Measurements from ENCODE around the gene TKTL1. TPM values are rescaled to one million over a fixed set of nuclear protein-coding genes. Genes with fewer than 3 reads are reported as not detected.
"Not testable (repeated sequence)": the region's sequence is repeated elsewhere in the genome, so short reads cannot be mapped to it uniquely, and the experiment has no call there.

TKTL1 gene
- total and polyA plus RNA-seq, 2 experiments from 2014 or later = 0.52 TPM; not detected in 1

GRCh38 chrX:154298312-154298711 lies 2.7 kb downstream of the TKTL1 start:
- TF ChIP-seq EZH2phosphoT487 (IDR thresholded peaks at IDR 0.05; ENCODE audit: low read depth, severe bottlenecking, unreplicated experiment) (no peak), CTCF (IDR thresholded peaks at IDR 0.05; ENCODE audit: poor library complexity) (no peak), EZH2 (IDR thresholded peaks at IDR 0.05; ENCODE audit: borderline replicate concordance) (no peak)
- no peaks in the 10 kb centered on the region for H3K27me3 ChIP-seq
- no peaks in the 10 kb centered on the region for H4K20me1 ChIP-seq (ENCODE audit: insufficient read depth, poor library complexity, severe bottlenecking)
- H3K9me3 ChIP-seq (ENCODE audit: low read depth) = no peaks in the 10 kb centered on the region
- no peak for DNase-seq (ENCODE audit: low spot score)
- H3K4me2 ChIP-seq = no peak overlapping the region
- no peak overlapping the region for H2AFZ ChIP-seq
- no peak overlapping the region for H3K4me3 ChIP-seq
- no peaks in the 10 kb centered on the region for H3K4me1 ChIP-seq (ENCODE audit: insufficient read depth)
- H3K9me2 ChIP-seq (replicated peaks; ENCODE audit: insufficient read depth) = no peaks in the 10 kb centered on the region
- no peak overlapping the region for H3K27ac ChIP-seq
- WGBS (ENCODE audit: low lambda C conversion rate, missing lambda C conversion rate) = 81% methylated on average over 7 of the region's 7 CpGs
- no peaks in the 10 kb centered on the region for H3K36me3 ChIP-seq (replicated peaks; ENCODE audit: insufficient read depth, low read depth)
- no peaks in the 10 kb centered on the region for H3K79me2 ChIP-seq

GRCh38 chrX:154300816-154301215 lies 5.2 kb downstream of the TKTL1 start:
- Histone ChIP-seq H3K9me3 (ENCODE audit: low read depth) (no peaks in the 10 kb centered on the region), H3K79me2 (no peaks in the 10 kb centered on the region), H3K36me3 (replicated peaks; ENCODE audit: insufficient read depth, low read depth) (no peaks in the 10 kb centered on the region), H3K4me1 (ENCODE audit: insufficient read depth) (no peaks in the 10 kb centered on the region), H3K27ac (no peak overlapping the region), H2AFZ (no peak overlapping the region), H3K9me2 (replicated peaks; ENCODE audit: insufficient read depth) (no peaks in the 10 kb centered on the region), H4K20me1 (ENCODE audit: insufficient read depth, poor library complexity, severe bottlenecking) (no peaks in the 10 kb centered on the region), H3K4me2 (no peak overlapping the region), H3K27me3 (no peaks in the 10 kb centered on the region), H3K4me3 (no peak overlapping the region)
- WGBS (ENCODE audit: low lambda C conversion rate, missing lambda C conversion rate) = 93% methylated on average over 8 of the region's 8 CpGs
- no peak for DNase-seq (ENCODE audit: low spot score)
- TF ChIP-seq EZH2phosphoT487 (IDR thresholded peaks at IDR 0.05; ENCODE audit: low read depth, severe bottlenecking, unreplicated experiment) = no peak
- TF ChIP-seq EZH2 (IDR thresholded peaks at IDR 0.05; ENCODE audit: borderline replicate concordance) = no peak
- TF ChIP-seq CTCF (IDR thresholded peaks at IDR 0.05; ENCODE audit: poor library complexity) = no peak

GRCh38 chrX:154302998-154303397 lies 7.4 kb downstream of the TKTL1 start:
- H3K27ac ChIP-seq; H3K4me1 ChIP-seq (ENCODE audit: insufficient read depth); H3K27me3 ChIP-seq; H3K9me2 ChIP-seq (replicated peaks; ENCODE audit: insufficient read depth); H2AFZ ChIP-seq; H3K4me3 ChIP-seq; H3K4me2 ChIP-seq; DNase-seq (ENCODE audit: low spot score); H3K9me3 ChIP-seq (ENCODE audit: low read depth); H3K79me2 ChIP-seq; H3K36me3 ChIP-seq (replicated peaks; ENCODE audit: insufficient read depth, low read depth); H4K20me1 ChIP-seq (ENCODE audit: insufficient read depth, poor library complexity, severe bottlenecking): not testable (repeated sequence)
- 86% methylated on average over 7 of the region's 7 CpGs for WGBS (ENCODE audit: low lambda C conversion rate, missing lambda C conversion rate)

- no peaks in the 10 kb centered on the region for H3K9me2 ChIP-seq (replicated peaks; ENCODE audit: insufficient read depth)
- no peaks in the 10 kb centered on the region for H3K4me1 ChIP-seq (ENCODE audit: insufficient read depth)
- H3K4me2 ChIP-seq = no peak overlapping the region
- no peak overlapping the region for H3K27ac ChIP-seq
- H3K9me3 ChIP-seq (ENCODE audit: low read depth) = no peaks in the 10 kb centered on the region
- H3K36me3 ChIP-seq (replicated peaks; ENCODE audit: insufficient read depth, low read depth) = no peaks in the 10 kb centered on the region
- DNase-seq (ENCODE audit: low spot score) = no peak
- TF ChIP-seq CTCF (IDR thresholded peaks at IDR 0.05; ENCODE audit: poor library complexity) = no peak
- no peak for TF ChIP-seq EZH2phosphoT487 (IDR thresholded peaks at IDR 0.05; ENCODE audit: low read depth, severe bottlenecking, unreplicated experiment)
- no peak for TF ChIP-seq EZH2 (IDR thresholded peaks at IDR 0.05; ENCODE audit: borderline replicate concordance)
- 84% methylated on average over 8 of the region's 8 CpGs for WGBS (ENCODE audit: low lambda C conversion rate, missing lambda C conversion rate)
- no peaks in the 10 kb centered on the region for H3K79me2 ChIP-seq
- no peak overlapping the region for H2AFZ ChIP-seq
- no peak overlapping the region for H3K4me3 ChIP-seq
- H4K20me1 ChIP-seq (ENCODE audit: insufficient read depth, poor library complexity, severe bottlenecking) = no peaks in the 10 kb centered on the region
- no peaks in the 10 kb centered on the region for H3K27me3 ChIP-seq
These were observed 7.9 kb downstream of the TKTL1 start for GRCh38 chrX:154303476-154303875.
